GM10266 (cell line): ENCODE measurements around the gene POM121L2.

Experiments used
- DNase-seq: peaks from one replicate; pipeline ENCODE4 v3.0.0; 2012; ENCODE audit errors: extremely low spot score
- CTCF ChIP-seq: IDR thresholded peaks from 2 replicates; pipeline ENCODE4 v1.5.1; 2012; ENCODE audit warnings: mild to moderate bottlenecking, low read depth; ENCODE audit not compliant: control insufficient read depth, insufficient read depth; ENCODE audit errors: missing control alignments

Gene POM121L2

GRCh38 chr6:27294409-27294808 lies 17.7 kb downstream of the POM121L2 start:
- no peak for TF ChIP-seq CTCF

GRCh38 chr6:27293436-27294098 lies 18.5 kb downstream of the POM121L2 start:
- no peak for DNase-seq
- TF ChIP-seq CTCF: no peak

More at GRCh38 chr6:27294409-27294808, 17.7 kb downstream of the POM121L2 start:
- DNase-seq: no peak

- no peak for TF ChIP-seq CTCF
- no peak for DNase-seq
Measured at GRCh38 chr6:27290850-27291208, 21.2 kb downstream of the POM121L2 start.

- TF ChIP-seq CTCF: no peak
- DNase-seq: no peak
Measured at GRCh38 chr6:27290065-27290849, 21.8 kb downstream of the POM121L2 start.

- no peak for TF ChIP-seq CTCF
- no peak for DNase-seq
Measured at GRCh38 chr6:27288136-27289044, 23.7 kb downstream of the POM121L2 start.

- no peak for TF ChIP-seq CTCF
- DNase-seq: no peak
Measured at GRCh38 chr6:27287751-27288135, 24.3 kb downstream of the POM121L2 start.

GRCh38 chr6:27286141-27286540 lies 25.9 kb downstream of the POM121L2 start:
- TF ChIP-seq CTCF: no peak
- no peak for DNase-seq
